ENCODE results near the gene EYA2. TPM values are rescaled to one million over a fixed set of nuclear protein-coding genes. Genes with fewer than 3 reads are reported as not detected.

The EYA2 gene
- total and polyA plus RNA-seq, 2 of the 4 experiments (the other 2 are of a cell fraction) = 2.3 to 5.4 TPM

GRCh38 chr20:46849269-46849668, 45.4 kb upstream of the EYA2 start:
- peaks cover 9% of the 10 kb centered on the region for H3K27me3 ChIP-seq (ENCODE audit: control insufficient read depth, insufficient read depth, low read length)
- H3K36me3 ChIP-seq (ENCODE audit: control insufficient read depth, insufficient read depth, low read length) = no peaks in the 10 kb centered on the region
- no peak overlapping the region for H3K27ac ChIP-seq (ENCODE audit: insufficient read depth, low read length)
- H4K5ac ChIP-seq (ENCODE audit: low read depth, low read length) = no peak overlapping the region
- DNase-seq (no peak), ATAC-seq (ENCODE audit: low read depth) (no peak)
- TF ChIP-seq, protein P1, sequence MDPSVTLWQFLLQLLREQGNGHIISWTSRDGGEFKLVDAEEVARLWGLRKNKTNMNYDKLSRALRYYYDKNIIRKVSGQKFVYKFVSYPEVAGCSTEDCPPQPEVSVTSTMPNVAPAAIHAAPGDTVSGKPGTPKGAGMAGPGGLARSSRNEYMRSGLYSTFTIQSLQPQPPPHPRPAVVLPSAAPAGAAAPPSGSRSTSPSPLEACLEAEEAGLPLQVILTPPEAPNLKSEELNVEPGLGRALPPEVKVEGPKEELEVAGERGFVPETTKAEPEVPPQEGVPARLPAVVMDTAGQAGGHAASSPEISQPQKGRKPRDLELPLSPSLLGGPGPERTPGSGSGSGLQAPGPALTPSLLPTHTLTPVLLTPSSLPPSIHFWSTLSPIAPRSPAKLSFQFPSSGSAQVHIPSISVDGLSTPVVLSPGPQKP (IDR thresholded peaks at IDR 0.05; ENCODE audit: borderline replicate concordance, low read depth, low read length) = no peak
- TF ChIP-seq NFE2L2 (IDR thresholded peaks at IDR 0.05; ENCODE audit: low read depth, low read length) = no peak
- no peak for TF ChIP-seq RCOR1 (IDR thresholded peaks at IDR 0.05; ENCODE audit: insufficient replicate concordance, low read length)
- no peak for TF ChIP-seq MAFK (IDR thresholded peaks at IDR 0.05; ENCODE audit: low read depth, low read length)
- TF ChIP-seq POLR2A (IDR thresholded peaks at IDR 0.05; ENCODE audit: low read depth, low read length) = no peak
- no peak for TF ChIP-seq BHLHE40 (IDR thresholded peaks at IDR 0.05; ENCODE audit: low read depth, low read length)
- TF ChIP-seq MAZ (IDR thresholded peaks at IDR 0.05; ENCODE audit: borderline replicate concordance, low read depth, low read length) = no peak
- TF ChIP-seq RAD21 (IDR thresholded peaks at IDR 0.05; ENCODE audit: low read length) = no peak
- TF ChIP-seq RFX5 (IDR thresholded peaks at IDR 0.05; ENCODE audit: low read depth, low read length) = no peak
- no peak for TF ChIP-seq SMC3 (IDR thresholded peaks at IDR 0.05; ENCODE audit: low read depth, low read length)
- no peak for TF ChIP-seq CEBPB (IDR thresholded peaks at IDR 0.05; ENCODE audit: low read depth, low read length)
- TF ChIP-seq, protein P2, sequence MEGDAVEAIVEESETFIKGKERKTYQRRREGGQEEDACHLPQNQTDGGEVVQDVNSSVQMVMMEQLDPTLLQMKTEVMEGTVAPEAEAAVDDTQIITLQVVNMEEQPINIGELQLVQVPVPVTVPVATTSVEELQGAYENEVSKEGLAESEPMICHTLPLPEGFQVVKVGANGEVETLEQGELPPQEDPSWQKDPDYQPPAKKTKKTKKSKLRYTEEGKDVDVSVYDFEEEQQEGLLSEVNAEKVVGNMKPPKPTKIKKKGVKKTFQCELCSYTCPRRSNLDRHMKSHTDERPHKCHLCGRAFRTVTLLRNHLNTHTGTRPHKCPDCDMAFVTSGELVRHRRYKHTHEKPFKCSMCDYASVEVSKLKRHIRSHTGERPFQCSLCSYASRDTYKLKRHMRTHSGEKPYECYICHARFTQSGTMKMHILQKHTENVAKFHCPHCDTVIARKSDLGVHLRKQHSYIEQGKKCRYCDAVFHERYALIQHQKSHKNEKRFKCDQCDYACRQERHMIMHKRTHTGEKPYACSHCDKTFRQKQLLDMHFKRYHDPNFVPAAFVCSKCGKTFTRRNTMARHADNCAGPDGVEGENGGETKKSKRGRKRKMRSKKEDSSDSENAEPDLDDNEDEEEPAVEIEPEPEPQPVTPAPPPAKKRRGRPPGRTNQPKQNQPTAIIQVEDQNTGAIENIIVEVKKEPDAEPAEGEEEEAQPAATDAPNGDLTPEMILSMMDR (conservative IDR thresholded peaks at IDR 0.05; ENCODE audit: low read depth, low read length) = no peak
- no peak for TF ChIP-seq MXI1 (IDR thresholded peaks at IDR 0.05; ENCODE audit: borderline replicate concordance, low read depth, low read length)
- TF ChIP-seq CHD1 (IDR thresholded peaks at IDR 0.05; ENCODE audit: low read depth, low read length) = no peak
- TF ChIP-seq FOS (IDR thresholded peaks at IDR 0.05; ENCODE audit: low read depth, low read length) = no peak
- TF ChIP-seq USF2 (IDR thresholded peaks at IDR 0.05; ENCODE audit: low read depth, low read length) = no peak
- H3K18ac ChIP-seq (ENCODE audit: low read depth, low read length) = no peak overlapping the region
- no peak overlapping the region for H4K91ac ChIP-seq (ENCODE audit: insufficient read depth, low read depth, low read length)
- H3K4me3 ChIP-seq (ENCODE audit: insufficient read depth, low read depth, low read length) = no peak overlapping the region
- no peak overlapping the region for H2AFZ ChIP-seq (replicated peaks; ENCODE audit: low read length, poor library complexity)
- H4K20me1 ChIP-seq (ENCODE audit: insufficient read depth, low read length) = no peaks in the 10 kb centered on the region
- H2BK5ac ChIP-seq (ENCODE audit: low read depth, low read length, poor library complexity, severe bottlenecking) = no peak overlapping the region
- H3K9me3 ChIP-seq (ENCODE audit: control insufficient read depth, insufficient read depth, low read length) = peaks cover 2% of the 10 kb centered on the region; the same call in 1 of the 2 replicates
- 82% methylated on average over 2 of the region's 4 CpGs; no CpG with 5 or more reads in 1 of the 2 experiments for WGBS, 2 experiments (ENCODE audit: extremely low coverage in 2 of 2, insufficient read length in 1 of 2)
- no peaks in the 10 kb centered on the region for H3K79me1 ChIP-seq (ENCODE audit: low read depth in 1 of 2, low read length in 2 of 2)
- no peak overlapping the region for H3K23ac ChIP-seq (ENCODE audit: low read depth, low read length)
- H3K9ac ChIP-seq (ENCODE audit: low read depth, low read length) = no peak overlapping the region
- no peak overlapping the region for H4K8ac ChIP-seq (ENCODE audit: low read depth in 2 of 2, low read length in 2 of 2)
- in situ Hi-C loops (cut with MboI; ENCODE audit: low sequenced_read_pairs) (no loop called here), intact Hi-C loops (cut with micrococcal nuclease) (no loop called here), dilution Hi-C loops (cut with HindIII; ENCODE audit: low sequenced_read_pairs, unreplicated experiment) (no loop called here)
- no peak overlapping the region for H2BK120ac ChIP-seq (ENCODE audit: low read depth, low read length)
- no peak overlapping the region for H2BK20ac ChIP-seq (ENCODE audit: low read depth, low read length)
- H2AK9ac ChIP-seq (replicated peaks; ENCODE audit: low read depth, low read length, poor library complexity) = no peak overlapping the region
- no peaks in the 10 kb centered on the region for H3K9me1 ChIP-seq (ENCODE audit: insufficient read depth, low read length)
- H3K4me1 ChIP-seq (ENCODE audit: control insufficient read depth, insufficient read depth, low read length) = no peaks in the 10 kb centered on the region
- no peak overlapping the region for H2BK15ac ChIP-seq (ENCODE audit: low read depth, low read length)
- H3K4ac ChIP-seq (ENCODE audit: low read depth, low read length) = no peak overlapping the region
- BruUV-seq (replicated peaks) = no TSS peak
- no peak overlapping the region for H3K4me2 ChIP-seq (ENCODE audit: low read depth, low read length)
- H3K14ac ChIP-seq (replicated peaks; ENCODE audit: low read depth, low read length) = no peak overlapping the region
- no peak overlapping the region for H2AK5ac ChIP-seq (ENCODE audit: low read depth, low read length)
- CTCF ChIA-PET = no interaction called here
- POLR2A ChIA-PET (ENCODE audit: unreplicated experiment) = interaction anchor here (0.6 kb wide), 1 partner anchor 36 kb away, joined by 7 read pairs; no protein-coding TSS in a partner anchor
- no peak overlapping the region for H3K56ac ChIP-seq (ENCODE audit: extremely low read depth, insufficient read depth, low read length)

Data from IMR-90 (cell line).